GM23248 (cell line): ENCODE measurements around the gene TOR1B. TPM values are rescaled to one million over a fixed set of nuclear protein-coding genes. Genes with fewer than 3 reads are reported as not detected.

ENCODE experiments used
- DNase-seq: peaks from one replicate; pipeline ENCODE4 v3.0.0-alpha.2; 2015
- H2AFZ ChIP-seq: fragments of 200-600 bp; sonication (generic); 2 replicates; pipeline ENCODE4 v1.6.1; 2016; ENCODE audit warnings: antibody characterized with exemption
- H3F3A ChIP-seq: fragments of 200-600 bp; sonication (generic); 2 replicates; pipeline ENCODE4 v1.6.1; 2016; ENCODE audit warnings: mild to moderate bottlenecking, antibody characterized with exemption, mixed run types; ENCODE audit not compliant: insufficient read depth
- H3K27ac ChIP-seq: fragments of 200-600 bp; sonication (generic); 2 replicates; pipeline ENCODE4 v1.5.1; 2016; ENCODE audit warnings: mild to moderate bottlenecking
- H3K27me3 ChIP-seq: fragments of 200-600 bp; sonication (generic); replicated peaks from 2 replicates; pipeline ENCODE4 v1.6.1; 2016; ENCODE audit warnings: mild to moderate bottlenecking; ENCODE audit not compliant: insufficient read depth
- H3K36me3 ChIP-seq: fragments of 200-600 bp; sonication (generic); 2 replicates; pipeline ENCODE4 v1.6.1; 2016; ENCODE audit warnings: low read depth, mild to moderate bottlenecking
- H3K4me1 ChIP-seq: fragments of 200-600 bp; sonication (generic); 2 replicates; pipeline ENCODE4 v1.6.1; 2016; ENCODE audit warnings: mild to moderate bottlenecking; ENCODE audit not compliant: insufficient read depth
- H3K4me2 ChIP-seq: fragments of 200-600 bp; sonication (generic); one replicate; pipeline ENCODE4 v1.6.1; 2016; ENCODE audit warnings: mild to moderate bottlenecking; ENCODE audit not compliant: unreplicated experiment
- H3K4me3 ChIP-seq: fragments of 200-600 bp; sonication (generic); 2 replicates; pipeline ENCODE4 v1.5.1; 2016; ENCODE audit warnings: mild to moderate bottlenecking
- H3K79me2 ChIP-seq: fragments of 200-600 bp; sonication (generic); 2 replicates; pipeline ENCODE4 v1.6.1; 2016; ENCODE audit warnings: mild to moderate bottlenecking; ENCODE audit not compliant: insufficient read depth
- H3K9ac ChIP-seq: fragments of 200-600 bp; sonication (generic); 2 replicates; pipeline ENCODE4 v1.6.1; 2016; ENCODE audit warnings: mild to moderate bottlenecking
- H3K9me2 ChIP-seq: fragments of 200-600 bp; sonication (generic); 2 replicates; pipeline ENCODE4 v1.6.1; 2016; ENCODE audit warnings: mixed run types, mild to moderate bottlenecking, moderate library complexity; ENCODE audit not compliant: insufficient read depth
- H3K9me3 ChIP-seq: fragments of 200-600 bp; sonication (generic); one replicate; pipeline ENCODE4 v1.6.1; 2017; ENCODE audit warnings: low read depth
- H4K20me1 ChIP-seq: fragments of 200-600 bp; sonication (generic); 2 replicates; pipeline ENCODE4 v1.6.0; 2016; ENCODE audit not compliant: insufficient read depth
- EZH2 ChIP-seq: fragments of 200-600 bp; sonication (generic); IDR thresholded peaks from 2 replicates; pipeline ENCODE4 v1.6.1; 2018; ENCODE audit warnings: antibody characterized with exemption, mild to moderate bottlenecking; ENCODE audit not compliant: insufficient read depth, poor library complexity, severe bottlenecking
- EZH2phosphoT487 ChIP-seq: fragments of 200-600 bp; sonication (generic); IDR thresholded peaks from 2 replicates; pipeline ENCODE4 v1.6.1; 2018; ENCODE audit warnings: antibody characterized with exemption, moderate library complexity, mild to moderate bottlenecking, low read depth; ENCODE audit not compliant: insufficient read depth
- WGBS, 2 experiments: methylation state at CpG; one replicate each; pipeline ENCODE4 v1.1.6; 2015 to 2017; ENCODE audit warnings: low lambda C conversion rate in 2 of 2, low coverage in 1 of 2; ENCODE audit errors: missing lambda C conversion rate in 2 of 2; 5-methylcytosine and 5-hydroxymethylcytosine counted together
- in situ Hi-C: fragments of 300-500 bp; cut with MboI; formaldehyde crosslinking; loops from 2 replicates; pipeline ENCODE4 v1.15.0; 2020
- polyA plus RNA-seq: library from polyadenylated mRNA; unstranded; fragments of >200 nt; fragmentation: Nextera tagmentation; extraction: Ambion mirVana; gene quantifications from 2 replicates; pipeline ENCODE4 v1.2.1, GENCODE V29; 2016
- total RNA-seq: library from RNA; depleted of rRNA; stranded (reverse); fragments of >200 nt; shearing (Covaris generic); gene quantifications from 2 replicates; pipeline ENCODE4 v1.2.3, GENCODE V29; 2014

Gene TOR1B
- total and polyA plus RNA-seq, 2 experiments from 2014 or later: 34.5 to 55.1 TPM

DNA sequence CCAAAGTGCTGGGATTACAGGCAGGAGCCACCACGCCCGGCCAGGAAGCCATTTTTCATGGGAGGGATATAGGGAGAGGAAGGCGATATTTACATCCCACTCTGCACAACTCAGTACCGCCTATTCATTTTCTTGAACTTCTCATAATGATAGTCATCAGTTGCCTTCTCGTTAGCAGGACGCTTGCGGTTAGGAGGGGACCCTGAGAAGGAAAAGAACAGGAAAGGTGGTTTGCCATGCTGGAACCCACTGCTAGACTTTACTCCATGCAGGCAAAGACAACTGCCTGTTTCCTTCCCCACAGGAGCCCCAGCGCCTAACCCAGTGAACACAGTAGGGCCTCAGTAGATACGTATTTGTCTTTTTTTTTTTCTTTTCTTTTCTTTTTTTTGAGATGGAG, 25.1 kb downstream of the TOR1B start:
- 93 to 95% methylated on average over 9 of the region's 9 CpGs for WGBS, 2 experiments
- no peak for DNase-seq
- H3K4me1 ChIP-seq: no peaks in the 10 kb centered on the region
- no peak overlapping the region for H2AFZ ChIP-seq
- no peak overlapping the region for H3K9ac ChIP-seq
- H3K9me3 ChIP-seq: no peaks in the 10 kb centered on the region
- H3K4me3 ChIP-seq: no peak overlapping the region
- peaks cover 31% of the 10 kb centered on the region; the same call in 1 of the 2 replicates for H3K36me3 ChIP-seq
- H3F3A ChIP-seq: peaks cover 10% of the 10 kb centered on the region; the same call in 1 of the 2 replicates
- no peaks in the 10 kb centered on the region for H4K20me1 ChIP-seq
- H3K4me2 ChIP-seq: no peak overlapping the region
- no peaks in the 10 kb centered on the region for H3K9me2 ChIP-seq
- in situ Hi-C loops: no loop called here
- peaks cover 5% of the 10 kb centered on the region for H3K79me2 ChIP-seq
- no peak overlapping the region for H3K27ac ChIP-seq
- TF ChIP-seq EZH2phosphoT487: no peak
- TF ChIP-seq EZH2: no peak
- H3K27me3 ChIP-seq: no peaks in the 10 kb centered on the region

DNA sequence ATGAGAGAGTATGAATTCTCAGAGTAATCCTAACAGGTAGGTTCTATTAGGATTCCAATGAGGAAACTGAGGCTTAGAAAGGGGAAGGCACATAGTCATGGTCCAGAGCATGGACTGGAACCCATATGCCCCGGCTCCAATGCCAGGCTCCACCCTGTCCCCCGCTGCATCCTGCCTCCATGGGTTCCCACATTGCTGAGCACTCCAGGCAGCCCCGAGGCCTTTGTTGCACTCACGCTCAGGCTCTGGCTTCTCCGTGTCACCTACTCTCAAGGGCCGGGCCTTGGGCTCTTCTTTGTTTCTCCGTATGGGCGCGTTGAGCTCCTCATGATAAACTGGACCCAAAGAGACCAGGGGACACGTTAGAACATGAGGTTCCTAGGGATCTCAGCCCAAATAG, 26.0 kb downstream of the TOR1B start:
- Histone ChIP-seq H3K4me1 (peaks cover 9% of the 10 kb centered on the region), H3K9me3 (no peaks in the 10 kb centered on the region), H4K20me1 (no peaks in the 10 kb centered on the region), H3K4me2 (no peak overlapping the region), H3K27ac (no peak overlapping the region), H3K27me3 (no peaks in the 10 kb centered on the region), H3K9me2 (no peaks in the 10 kb centered on the region), H3K9ac (no peak overlapping the region), H3K36me3 (peaks cover 31% of the 10 kb centered on the region; the same call in 1 of the 2 replicates), H3K4me3 (no peak overlapping the region), H3F3A (peaks cover 12% of the 10 kb centered on the region; the same call in 1 of the 2 replicates), H3K79me2 (peaks cover 12% of the 10 kb centered on the region), H2AFZ (no peak overlapping the region)
- TF ChIP-seq EZH2 (no peak), EZH2phosphoT487 (no peak)
- WGBS, 2 experiments: 97% methylated on average over 10 of the region's 10 CpGs
- DNase-seq: no peak
- in situ Hi-C loops: no loop called here

DNA sequence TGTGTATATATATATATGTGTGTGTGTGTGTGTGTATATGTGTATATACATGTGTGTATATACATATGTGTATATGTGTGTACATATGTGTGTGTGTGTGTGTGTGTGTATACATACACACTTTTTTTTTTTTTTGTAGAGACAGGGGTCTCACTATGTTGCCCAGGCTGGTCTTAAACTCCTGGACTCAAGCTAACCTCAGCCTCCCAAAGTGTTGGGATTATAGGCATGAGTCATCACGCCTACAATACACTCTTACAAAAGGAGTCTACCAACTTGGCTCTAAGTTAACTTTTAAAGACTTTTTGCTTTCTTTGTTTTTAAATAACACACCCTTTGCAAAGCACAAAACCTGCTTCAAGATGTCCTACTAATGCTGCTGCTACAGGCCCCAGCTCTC, 30.0 kb downstream of the TOR1B start:
- H3K79me2 ChIP-seq: peaks cover 45% of the 10 kb centered on the region
- H2AFZ ChIP-seq: no peak overlapping the region
- in situ Hi-C loops: no loop called here
- H3K36me3 ChIP-seq: peaks cover 24% of the 10 kb centered on the region; the same call in 1 of the 2 replicates
- H3K9ac ChIP-seq: no peak overlapping the region
- no peak overlapping the region for H3K27ac ChIP-seq
- H3F3A ChIP-seq: peaks cover 18% of the 10 kb centered on the region; the same call in 1 of the 2 replicates
- H3K9me3 ChIP-seq: no peaks in the 10 kb centered on the region
- peak; percentile 42 for DNase-seq
- H4K20me1 ChIP-seq: no peaks in the 10 kb centered on the region
- H3K4me1 ChIP-seq: peaks cover 22% of the 10 kb centered on the region
- no peak overlapping the region for H3K4me2 ChIP-seq
- H3K9me2 ChIP-seq: no peaks in the 10 kb centered on the region
- H3K4me3 ChIP-seq: no peak overlapping the region
- no peak for TF ChIP-seq EZH2
- TF ChIP-seq EZH2phosphoT487: no peak
- H3K27me3 ChIP-seq: no peaks in the 10 kb centered on the region
- 88 to 91% methylated on average over 1 of the region's 1 CpG for WGBS, 2 experiments

DNA sequence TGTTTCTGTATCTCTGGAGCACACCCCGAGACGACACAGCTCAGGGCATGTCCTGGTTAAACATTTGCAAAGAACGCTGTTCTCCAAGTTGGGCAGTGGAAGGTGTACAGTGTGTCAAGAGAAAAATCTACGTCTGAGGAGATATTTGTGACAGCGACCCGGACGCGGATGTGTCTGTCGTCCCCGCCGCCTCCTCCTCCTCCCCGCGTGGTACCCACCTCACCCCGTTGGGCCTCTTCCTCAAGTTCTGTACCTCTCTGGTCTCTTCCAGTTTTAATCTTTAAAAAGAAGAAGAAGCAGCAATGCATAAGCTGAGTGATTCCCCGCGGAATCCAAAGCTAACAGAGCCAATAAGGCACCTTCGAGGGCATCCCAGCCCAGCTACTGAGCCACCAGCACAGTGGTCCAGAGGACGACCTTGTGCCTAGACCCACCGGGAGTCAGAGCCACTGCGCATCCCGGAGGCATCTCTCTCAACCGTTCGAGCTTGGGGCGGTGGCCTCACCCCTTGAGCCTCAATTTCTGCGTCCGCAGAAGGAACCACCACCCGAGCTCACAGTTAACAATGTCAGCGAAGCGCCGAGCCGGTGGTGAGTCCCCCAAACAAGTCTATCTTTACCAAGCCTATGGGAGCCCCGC, 31.6 kb downstream of the TOR1B start:
- H3K4me3 ChIP-seq: peak overlapping the region; percentile 92
- H3K27me3 ChIP-seq: no peaks in the 10 kb centered on the region
- no peaks in the 10 kb centered on the region for H3K9me2 ChIP-seq
- no peaks in the 10 kb centered on the region for H3K9me3 ChIP-seq
- H3F3A ChIP-seq: peaks cover 29% of the 10 kb centered on the region
- no peak for TF ChIP-seq EZH2
- TF ChIP-seq EZH2phosphoT487: no peak
- H2AFZ ChIP-seq: peak overlapping the region; percentile 92
- peaks cover 36% of the 10 kb centered on the region for H3K4me1 ChIP-seq
- peak overlapping the region; percentile 92 for H3K9ac ChIP-seq
- H3K79me2 ChIP-seq: peaks cover 45% of the 10 kb centered on the region
- peak overlapping the region; percentile 94 for H3K4me2 ChIP-seq
- no peaks in the 10 kb centered on the region for H4K20me1 ChIP-seq
- DNase-seq: peak; percentile 65
- H3K27ac ChIP-seq: peak overlapping the region; percentile 58
- H3K36me3 ChIP-seq: peaks cover 20% of the 10 kb centered on the region; the same call in 1 of the 2 replicates
- in situ Hi-C loops: no loop called here
- WGBS, 2 experiments: 1 to 2% methylated on average over 31 to 32 of the region's 32 CpGs
